Heart left ventricle (tissue), 16 donors: Measurements from ENCODE around the gene GCG. TPM values are rescaled to one million over a fixed set of nuclear protein-coding genes. Genes with fewer than 3 reads are reported as not detected.
A peak's percentile ranks its signal among the peaks of the same experiment; 100 is the strongest.

Experiments
- ATAC-seq, 4 donors: fragments of 200-7000 bp; cut with Tn5 transposase; one replicate each; pipeline ENCODE4 v1.9.1; 2020 to 2022; ENCODE audit warnings: moderate library complexity in 4 of 4, mild to moderate bottlenecking in 3 of 4, moderate number of reproducible peaks in 1 of 4
- DNase-seq, 5 donors: peaks; one replicate each; pipeline ENCODE4 v3.0.0-alpha.2; 2020
- H3K27ac ChIP-seq, 12 donors: fragments of 200-600 bp; sonication (generic) in 4 of 12; one replicate each; pipeline versions ENCODE4 v1.5.0 to v1.8.0; 2016 to 2022; ENCODE audit warnings: mild to moderate bottlenecking in 2 of 12
- H3K27me3 ChIP-seq, 9 donors: fragments of 200-600 bp; sonication (generic) in 2 of 9; one replicate each; pipeline versions ENCODE4 v1.5.1 to v1.8.0; 2016 to 2022; ENCODE audit warnings: mild to moderate bottlenecking in 3 of 9
- H3K36me3 ChIP-seq, 9 donors: fragments of 200-600 bp; sonication (generic) in 2 of 9; one replicate each; pipeline versions ENCODE4 v1.5.0 to v1.8.0; 2018 to 2022; ENCODE audit warnings: mild to moderate bottlenecking in 2 of 9
- H3K4me1 ChIP-seq, 12 donors: fragments of 200-600 bp; sonication (generic) in 4 of 12; one replicate each; pipeline versions ENCODE4 v1.5.0 to v1.8.0; 2016 to 2022; ENCODE audit warnings: mild to moderate bottlenecking in 3 of 12
- H3K4me3 ChIP-seq, 12 donors: fragments of 200-600 bp; sonication (generic) in 4 of 12; one replicate each; pipeline versions ENCODE4 v1.5.0 to v1.8.0; 2017 to 2022; ENCODE audit warnings: mild to moderate bottlenecking in 9 of 12, moderate library complexity in 4 of 12
- H3K9me3 ChIP-seq, 12 donors: fragments of 200-600 bp; sonication (generic) in 4 of 12; one replicate each; pipeline versions ENCODE4 v1.5.0 to v1.8.0; 2016 to 2022; ENCODE audit warnings: mild to moderate bottlenecking in 1 of 12
- CTCF ChIP-seq, 12 donors: fragments of 200-600 bp; sonication (generic) in 4 of 12; IDR thresholded peaks; one replicate each; pipeline versions ENCODE4 v1.5.0 to v1.8.0; 2018 to 2022; ENCODE audit warnings: antibody characterized with exemption in 12 of 12, mild to moderate bottlenecking in 5 of 12
- POLR2A ChIP-seq, 2 donors: fragments of 450-650 bp; IDR thresholded peaks; one replicate each; pipeline ENCODE4 v1.6.1; 2017; ENCODE audit warnings: antibody characterized with exemption in 2 of 2, mild to moderate bottlenecking in 2 of 2, moderate library complexity in 2 of 2
- WGBS, 4 donors: extraction: QIAGEN DNeasy Blood & Tissue Kit in 2 of 4; methylation state at CpG; one replicate each; pipeline versions ENCODE4 v1.1.5 to v1.1.7; 2013 to 2018; 5-methylcytosine and 5-hydroxymethylcytosine counted together
- intact Hi-C, 10 donors: fragments of 100-400 bp; cut with DNase I; formaldehyde crosslinking; loops; one replicate each; pipeline versions ENCODE4 v1.11.1 to v1.14.2; 2022
- polyA plus RNA-seq, 2 donors: library from polyadenylated mRNA; stranded (reverse); fragments of 200-250 nt; gene quantifications; one replicate each; pipeline ENCODE4 v1.2.3, GENCODE V29; 2013
- total RNA-seq, 9 donors: library from RNA; depleted of rRNA in 2 of 9; stranded (reverse); fragments of >200 nt in 2 of 9; fragmentation: NEBNext Ultra II Directional in 3 of 9; extraction: Animal tissue kit (Norgen Biotek cat#: 25700) in 3 of 9; gene quantifications; one replicate each; pipeline versions ENCODE4 v1.1.0 to v1.2.4, GENCODE V29; 2016 to 2023
- donor health status: ischemic (EF 13 %, LVEDD 7.1; RV severe dilation, severe dysfunction).
- donor health status: healthy with polysubstance abuse.
- donor health status: DM: no; HTN: yes; CAD: no.
- donor health status: DM: no; HTN: no; CAD: no.
- donor health status: ischemic (EF 25% LVEDD 6.9; RV normal size, moderate dysfunction).
- donor health status: ischemic (EF 25% LVEDD 5.7; RV mildly dilated, moderate dysfunction).
- donor health status: healthy.
- donor health status: DM: yes; HTN: yes; CAD: no.
- donor health status: ischemic (EF 35%, LVEDD 5.7; RV mildly dilated, moderate dysfunction).
- donor health status: nonischemic (EF 11% LVEDD 7.7; RV severe dilation, severe dysfunction).
- donor health status: DM: yes; HTN: yes; CAD: no.
- donor health status: PGD.
- donor health status: ischemic (EF 29% LVEDD 5.4; RV normal size, mild dysfunction).
- donor health status: nonischemic (EF 23%, LVEDD 6.1; RV moderate dilation, normal function).

Gene GCG
- total and polyA plus RNA-seq, 11 donors, result not detected

- no peaks in the 10 kb centered on the region for H3K4me1 ChIP-seq
- H3K4me3 ChIP-seq, result no peak overlapping the region
- no peaks in the 10 kb centered on the region for H3K36me3 ChIP-seq
- no peak for ATAC-seq
- no peaks in the 10 kb centered on the region for H3K9me3 ChIP-seq
- no peak for DNase-seq
- H3K27ac ChIP-seq, result no peak overlapping the region
- peaks cover 0 to 7% (median 0%) of the 10 kb centered on the region in 9 donors for H3K27me3 ChIP-seq
- WGBS, 4 donors, result 81 to 86% (median 85%) methylated on average over 3 of the region's 3 CpGs
- TF ChIP-seq CTCF (IDR thresholded peaks at IDR 0.05) (no peak), POLR2A (IDR thresholded peaks at IDR 0.05) (no peak)
- intact Hi-C loops, result loop anchor here in 1 of 10 donors (5.0 kb wide), 1 partner anchor 142 kb away; no protein-coding TSS in a partner anchor
These were observed 3.0 kb upstream of the GCG start for GRCh38 chr2:162155093-162155492.

- no peak overlapping the region for H3K27ac ChIP-seq
- DNase-seq (peak in 2 of 5 donors; percentile 23 to 25), ATAC-seq (peak in 1 of 4 donors; percentile 49)
- 4 to 10% (median 5%) methylated on average over 5 of the region's 5 CpGs for WGBS, 4 donors
- H3K36me3 ChIP-seq, result no peaks in the 10 kb centered on the region
- intact Hi-C loops, result loop anchor here in 2 of 10 donors (2.0 kb wide), 2 partner anchors 145 to 147 kb away; no protein-coding TSS in a partner anchor
- no peaks in the 10 kb centered on the region for H3K9me3 ChIP-seq
- TF ChIP-seq CTCF (IDR thresholded peaks at IDR 0.05) (peak in 10 of 12 donors; percentile 25 to 57 (median 43)), POLR2A (IDR thresholded peaks at IDR 0.05) (no peak)
- H3K27me3 ChIP-seq, result peaks cover 0 to 9% (median 0%) of the 10 kb centered on the region in 9 donors
- H3K4me1 ChIP-seq, result no peaks in the 10 kb centered on the region
- no peak overlapping the region for H3K4me3 ChIP-seq
These were observed 1.7 kb upstream of the GCG start for GRCh38 chr2:162153608-162154224.

GRCh38 chr2:162149940-162150339, 2.1 kb downstream of the GCG start:
- H3K4me3 ChIP-seq, result no peak overlapping the region
- H3K4me1 ChIP-seq, result no peaks in the 10 kb centered on the region
- DNase-seq (no peak), ATAC-seq (no peak)
- TF ChIP-seq POLR2A (IDR thresholded peaks at IDR 0.05), result no peak
- TF ChIP-seq CTCF (IDR thresholded peaks at IDR 0.05), result no peak
- H3K27ac ChIP-seq, result no peak overlapping the region
- no peaks in the 10 kb centered on the region for H3K9me3 ChIP-seq
- intact Hi-C loops, result loop anchor here in 1 of 10 donors (10.0 kb wide), 1 partner anchor 135 kb away; no protein-coding TSS in a partner anchor
- 73 to 75% (median 73%) methylated on average over 8 of the region's 8 CpGs for WGBS, 4 donors
- peaks cover 0 to 9% (median 3%) of the 10 kb centered on the region in 9 donors for H3K27me3 ChIP-seq
- H3K36me3 ChIP-seq, result no peaks in the 10 kb centered on the region

GRCh38 chr2:162149466-162149865, 2.6 kb downstream of the GCG start:
- DNase-seq, result no peak
- H3K4me3 ChIP-seq, result no peak overlapping the region
- no peak for TF ChIP-seq CTCF (IDR thresholded peaks at IDR 0.05)
- TF ChIP-seq POLR2A (IDR thresholded peaks at IDR 0.05), result no peak
- intact Hi-C loops, result loop anchor here in 1 of 10 donors (10.0 kb wide), 1 partner anchor 135 kb away; no protein-coding TSS in a partner anchor
- H3K9me3 ChIP-seq, result no peaks in the 10 kb centered on the region
- no peak overlapping the region for H3K27ac ChIP-seq
- peaks cover 0 to 9% (median 3%) of the 10 kb centered on the region in 9 donors for H3K27me3 ChIP-seq
- 77 to 82% (median 79%) methylated on average over 2 of the region's 2 CpGs for WGBS, 4 donors
- H3K4me1 ChIP-seq, result no peaks in the 10 kb centered on the region
- ATAC-seq, result no peak
- no peaks in the 10 kb centered on the region for H3K36me3 ChIP-seq
